CD4-positive, CD25-positive, alpha-beta regulatory T cell (primary cell): ENCODE measurements around the gene ATRNL1. TPM values are rescaled to one million over a fixed set of nuclear protein-coding genes. Genes with fewer than 3 reads are reported as not detected.

Experiments used
- ATAC-seq, 2 donors: fragments of 150-1000 bp; cut with Tn5 transposase; one replicate each; pipeline ENCODE4 v1.10.0; 2021; ENCODE audit warnings: low read depth in 2 of 2, moderate number of reproducible peaks in 2 of 2, moderate library complexity in 1 of 2
- DNase-seq, 3 donors: peaks; one replicate each; pipeline versions ENCODE4 v3.0.0 to v3.0.0-alpha.2; 2012 to 2022; ENCODE audit warnings: mixed read lengths in 1 of 3
- H3K27ac ChIP-seq: one replicate; pipeline ENCODE4 v1.7.0; 2013; ENCODE audit warnings: mild to moderate bottlenecking, low read length; ENCODE audit not compliant: insufficient read depth, poor library complexity, severe bottlenecking
- H3K27me3 ChIP-seq: one replicate; pipeline ENCODE4 v1.7.0; 2013; ENCODE audit warnings: low read length; ENCODE audit not compliant: control insufficient read depth, insufficient read depth
- H3K36me3 ChIP-seq: one replicate; pipeline ENCODE4 v1.7.0; 2013; ENCODE audit warnings: mild to moderate bottlenecking, low read length, moderate library complexity; ENCODE audit not compliant: control insufficient read depth, insufficient read depth
- H3K4me1 ChIP-seq: 2 replicates; pipeline ENCODE4 v1.7.0; 2013; ENCODE audit warnings: mild to moderate bottlenecking, low read length; ENCODE audit not compliant: insufficient read depth, control insufficient read depth, poor library complexity, severe bottlenecking
- H3K4me3 ChIP-seq: one replicate; pipeline ENCODE4 v1.7.0; 2013; ENCODE audit warnings: low read depth, mild to moderate bottlenecking, low read length, moderate library complexity
- H3K9me3 ChIP-seq, 2 experiments: 1 replicate in 1 of 2; 2 replicates in 1 of 2; pipeline ENCODE4 v1.7.0; 2013; ENCODE audit warnings: low read length in 2 of 2, mild to moderate bottlenecking in 1 of 2, moderate library complexity in 1 of 2; ENCODE audit not compliant: control insufficient read depth in 2 of 2
- H3K27ac Mint-ChIP-seq, 3 donors: one replicate each; pipeline ENCODE4 v1.8.0; 2020 to 2022; ENCODE audit warnings: mild to moderate bottlenecking in 3 of 3, mixed read lengths in 3 of 3, moderate library complexity in 2 of 3
- H3K27me3 Mint-ChIP-seq: one replicate; pipeline ENCODE4 v1.8.0; 2022; ENCODE audit warnings: mild to moderate bottlenecking, mixed read lengths
- H3K36me3 Mint-ChIP-seq: one replicate; pipeline ENCODE4 v1.8.0; 2020; ENCODE audit warnings: mixed read lengths
- H3K4me1 Mint-ChIP-seq, 4 donors: one replicate each; pipeline ENCODE4 v1.8.0; 2020 to 2022; ENCODE audit warnings: mixed read lengths in 4 of 4, mild to moderate bottlenecking in 1 of 4
- H3K4me3 Mint-ChIP-seq, 4 donors: one replicate each; pipeline ENCODE4 v1.8.0; 2020 to 2022; ENCODE audit warnings: mild to moderate bottlenecking in 4 of 4, mixed read lengths in 4 of 4, moderate library complexity in 3 of 4
- H3K9me3 Mint-ChIP-seq, 7 donors: one replicate each; pipeline ENCODE4 v1.8.0; 2020 to 2022; ENCODE audit warnings: mixed read lengths in 7 of 7, mild to moderate bottlenecking in 3 of 7, moderate library complexity in 2 of 7
- polyA plus RNA-seq, 4 donors: library from polyadenylated mRNA; unstranded; fragments of 300-500 nt; fragmentation: Illumina TruSeq; gene quantifications; one replicate each; pipeline ENCODE4 v1.2.3, GENCODE V29; 2021
- total RNA-seq: library from RNA; stranded (reverse); gene quantifications from one replicate; pipeline ENCODE4 v1.2.3, GENCODE V29; 2022

The ATRNL1 gene
- total and polyA plus RNA-seq, 5 donors from 2014 or later = not detected

DNA sequence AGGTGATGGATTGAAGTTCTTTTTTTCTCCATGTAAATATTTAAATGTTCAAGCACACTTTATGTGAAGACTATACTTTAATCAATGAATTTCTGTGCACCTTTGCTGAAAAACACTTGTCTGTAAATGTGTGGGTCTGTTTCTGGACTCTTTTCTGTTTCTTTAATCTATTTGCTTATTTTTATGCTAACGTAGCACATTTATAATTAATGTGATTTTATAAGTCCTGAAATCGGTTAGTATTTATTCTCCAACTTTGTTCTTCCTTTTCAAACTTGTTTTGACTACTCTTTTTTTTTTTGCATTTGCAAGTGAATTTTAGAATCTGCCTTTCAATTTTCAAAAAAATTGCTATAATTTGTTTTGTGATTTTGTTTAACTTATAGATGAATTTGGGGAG is 334.4 kb downstream of the ATRNL1 start:
- no peak for DNase-seq
- no peak for ATAC-seq
- Mint-ChIP-seq H3K27ac (no peak overlapping the region), H3K4me3 (no peak overlapping the region), H3K27me3 (no peaks in the 10 kb centered on the region), H3K4me1 (no peaks in the 10 kb centered on the region), H3K36me3 (no peaks in the 10 kb centered on the region), H3K9me3 (peaks cover 0 to 5% (median 0%) of the 10 kb centered on the region in 7 donors)
- Histone ChIP-seq H3K27ac (no peak overlapping the region), H3K4me1 (no peaks in the 10 kb centered on the region), H3K4me3 (no peak overlapping the region), H3K36me3 (no peaks in the 10 kb centered on the region), H3K27me3 (no peaks in the 10 kb centered on the region), H3K9me3 (no peaks in the 10 kb centered on the region)

DNA sequence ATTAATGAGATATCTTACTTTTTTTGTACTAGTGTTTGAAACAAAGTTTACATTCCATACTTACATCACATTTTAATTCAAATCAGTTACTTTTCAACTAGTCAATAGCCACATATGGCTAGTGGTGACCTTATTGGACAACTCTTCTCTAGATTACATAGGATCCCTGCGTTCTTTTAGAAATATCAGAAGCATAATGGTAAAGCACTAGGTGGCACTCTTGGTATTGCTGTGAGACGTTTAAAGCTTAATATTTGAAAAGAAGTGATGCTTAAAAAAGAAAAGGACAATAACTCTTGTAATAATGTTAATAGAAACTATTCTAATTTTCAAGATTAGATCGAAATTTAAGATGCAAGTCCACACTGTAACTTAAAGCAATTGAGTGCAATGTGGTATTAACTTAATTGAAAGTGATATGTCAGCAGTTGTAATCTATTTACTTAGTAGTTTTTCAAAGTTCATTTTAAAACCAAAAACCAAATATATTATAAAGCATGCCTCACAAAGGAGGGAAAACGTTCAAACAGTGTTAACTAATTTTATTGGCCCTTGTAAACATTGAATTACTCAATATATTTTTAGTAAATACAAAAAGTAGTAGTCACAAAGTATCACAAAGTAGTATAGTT is 339.1 kb downstream of the ATRNL1 start:
- no peak overlapping the region for H3K4me3 Mint-ChIP-seq
- H3K36me3 Mint-ChIP-seq = no peaks in the 10 kb centered on the region
- no peak for ATAC-seq

DNA sequence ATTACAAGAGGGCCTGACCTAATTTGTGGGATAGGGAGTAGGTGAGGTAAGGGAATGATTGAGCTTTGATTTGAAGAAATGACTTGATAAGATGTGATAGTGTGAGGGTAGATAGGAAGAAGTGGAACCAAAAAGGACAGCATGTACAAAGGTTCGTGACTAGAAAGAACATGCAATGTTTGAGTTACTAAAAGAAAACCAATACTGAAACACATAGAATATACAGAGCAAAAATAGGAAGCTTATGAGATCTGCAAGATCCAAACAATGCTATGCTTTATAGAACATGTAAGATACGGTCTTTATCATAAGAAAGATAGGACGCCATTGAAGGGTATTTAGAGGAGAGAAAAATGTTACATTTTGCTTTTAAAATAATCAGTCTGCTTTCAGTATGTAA is 343.8 kb downstream of the ATRNL1 start:
- Histone ChIP-seq H3K27ac (no peak overlapping the region), H3K4me1 (no peaks in the 10 kb centered on the region), H3K27me3 (no peaks in the 10 kb centered on the region), H3K36me3 (no peaks in the 10 kb centered on the region), H3K4me3 (no peak overlapping the region), H3K9me3 (no peaks in the 10 kb centered on the region)
- no peak for ATAC-seq
- no peaks in the 10 kb centered on the region for H3K27me3 Mint-ChIP-seq
- H3K36me3 Mint-ChIP-seq = no peaks in the 10 kb centered on the region
- no peak overlapping the region for H3K4me3 Mint-ChIP-seq
- H3K27ac Mint-ChIP-seq = no peak overlapping the region
- H3K9me3 Mint-ChIP-seq = peaks cover 0 to 3% (median 0%) of the 10 kb centered on the region in 7 donors
- no peaks in the 10 kb centered on the region for H3K4me1 Mint-ChIP-seq
- DNase-seq = no peak

More for the DNA sequence above, 339.1 kb downstream of the ATRNL1 start:
- Histone ChIP-seq H3K27me3 (no peaks in the 10 kb centered on the region), H3K4me1 (no peaks in the 10 kb centered on the region), H3K9me3 (no peaks in the 10 kb centered on the region), H3K27ac (no peak overlapping the region), H3K36me3 (no peaks in the 10 kb centered on the region), H3K4me3 (no peak overlapping the region)
- DNase-seq = no peak
- Mint-ChIP-seq H3K27ac (no peak overlapping the region), H3K27me3 (no peaks in the 10 kb centered on the region), H3K9me3 (peaks cover 0 to 3% (median 0%) of the 10 kb centered on the region in 7 donors), H3K4me1 (no peaks in the 10 kb centered on the region)

DNA sequence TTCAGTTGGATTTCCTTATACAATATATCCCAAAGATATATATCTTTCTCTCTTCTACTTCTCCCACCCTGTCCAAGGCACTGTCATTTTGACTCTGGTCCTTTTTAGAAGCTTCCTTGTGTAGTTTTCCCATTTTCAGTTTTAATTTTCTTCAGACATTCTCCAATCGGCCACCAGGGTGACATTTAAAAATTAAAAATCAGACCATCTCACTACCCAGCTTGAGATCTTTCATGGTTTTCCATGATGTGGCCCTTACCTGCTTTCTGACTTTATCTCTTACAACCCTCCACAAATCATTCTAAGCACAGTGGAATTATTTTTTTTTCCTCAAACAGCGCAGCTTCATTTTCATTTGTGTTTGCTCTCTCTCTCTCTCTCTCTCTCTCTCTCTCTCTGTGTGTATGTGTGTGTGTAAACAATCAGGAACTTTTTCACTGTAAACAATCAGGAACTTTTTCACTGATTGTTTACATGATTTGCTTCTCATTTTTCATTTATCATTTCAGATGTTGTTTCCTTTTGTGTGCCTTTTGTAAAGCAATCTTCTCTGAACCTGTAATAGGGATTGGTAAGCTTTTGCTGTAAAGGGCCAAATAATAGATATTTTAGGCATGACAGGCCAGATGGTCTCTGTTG is 348.9 kb downstream of the ATRNL1 start:
- Histone ChIP-seq H3K4me1 (no peaks in the 10 kb centered on the region), H3K27ac (no peak overlapping the region), H3K9me3 (no peaks in the 10 kb centered on the region), H3K27me3 (no peaks in the 10 kb centered on the region), H3K36me3 (no peaks in the 10 kb centered on the region), H3K4me3 (no peak overlapping the region)
- ATAC-seq (no peak), DNase-seq (no peak)
- Mint-ChIP-seq H3K4me3 (no peak overlapping the region), H3K36me3 (no peaks in the 10 kb centered on the region), H3K27ac (no peak overlapping the region), H3K9me3 (peaks cover 0 to 3% (median 0%) of the 10 kb centered on the region in 7 donors), H3K4me1 (no peaks in the 10 kb centered on the region), H3K27me3 (no peaks in the 10 kb centered on the region)

DNA sequence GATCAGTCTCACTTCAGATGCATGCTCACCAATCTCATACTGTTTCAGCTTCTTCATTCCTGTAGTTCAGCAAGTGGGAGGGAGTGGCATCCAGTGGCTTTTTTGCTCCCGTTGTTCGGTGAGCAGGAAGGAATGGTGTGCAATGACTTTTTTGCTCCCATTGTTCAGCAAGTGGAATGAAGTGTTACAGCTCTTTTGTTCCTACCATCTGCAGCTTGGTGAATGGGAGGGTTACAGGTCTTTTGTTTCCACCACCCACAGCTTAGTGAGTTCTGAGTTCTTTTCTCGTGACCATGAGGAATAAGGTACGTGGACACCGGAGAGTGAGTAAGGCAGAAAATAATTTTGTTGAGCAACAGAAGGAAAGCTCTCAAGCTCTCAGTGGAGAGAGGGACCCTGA is 363.6 kb downstream of the ATRNL1 start:
- Histone ChIP-seq H3K27me3 (no peaks in the 10 kb centered on the region), H3K9me3 (peaks cover 3 to 4% of the 10 kb centered on the region in 2 experiments), H3K27ac (no peak overlapping the region), H3K4me3 (no peak overlapping the region), H3K4me1 (no peaks in the 10 kb centered on the region), H3K36me3 (no peaks in the 10 kb centered on the region)
- DNase-seq (no peak), ATAC-seq (no peak)
- Mint-ChIP-seq H3K36me3 (no peaks in the 10 kb centered on the region), H3K27ac (no peak overlapping the region), H3K9me3 (peaks cover 3 to 15% (median 9%) of the 10 kb centered on the region in 7 donors), H3K4me1 (no peaks in the 10 kb centered on the region), H3K4me3 (no peak overlapping the region), H3K27me3 (no peaks in the 10 kb centered on the region)

DNA sequence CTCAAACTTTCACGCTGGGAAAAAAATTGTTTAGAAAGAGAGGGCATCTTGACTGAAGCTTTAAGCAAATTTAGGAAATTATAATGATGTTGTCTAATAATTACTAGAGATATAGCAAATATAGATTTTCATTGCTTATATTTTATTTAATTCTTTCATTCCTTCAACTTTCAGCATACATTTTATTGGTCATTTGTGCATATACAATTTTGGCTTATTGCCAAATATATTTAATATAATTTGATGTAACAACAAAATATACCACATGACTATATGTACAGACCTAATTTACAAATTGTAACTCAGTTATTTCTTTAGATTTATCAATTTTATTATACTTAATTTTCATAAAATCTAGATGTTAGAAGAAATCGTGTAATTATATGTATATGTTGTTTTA is 390.1 kb downstream of the ATRNL1 start:
- ATAC-seq = no peak
- Mint-ChIP-seq H3K4me3 (no peak overlapping the region), H3K4me1 (no peaks in the 10 kb centered on the region), H3K27ac (no peak overlapping the region), H3K27me3 (no peaks in the 10 kb centered on the region), H3K36me3 (no peaks in the 10 kb centered on the region), H3K9me3 (peaks cover 0 to 8% (median 5%) of the 10 kb centered on the region in 7 donors)
- Histone ChIP-seq H3K27ac (no peak overlapping the region), H3K4me1 (no peaks in the 10 kb centered on the region), H3K36me3 (no peaks in the 10 kb centered on the region), H3K4me3 (no peak overlapping the region), H3K27me3 (no peaks in the 10 kb centered on the region), H3K9me3 (no peaks in the 10 kb centered on the region)
- DNase-seq = no peak

DNA sequence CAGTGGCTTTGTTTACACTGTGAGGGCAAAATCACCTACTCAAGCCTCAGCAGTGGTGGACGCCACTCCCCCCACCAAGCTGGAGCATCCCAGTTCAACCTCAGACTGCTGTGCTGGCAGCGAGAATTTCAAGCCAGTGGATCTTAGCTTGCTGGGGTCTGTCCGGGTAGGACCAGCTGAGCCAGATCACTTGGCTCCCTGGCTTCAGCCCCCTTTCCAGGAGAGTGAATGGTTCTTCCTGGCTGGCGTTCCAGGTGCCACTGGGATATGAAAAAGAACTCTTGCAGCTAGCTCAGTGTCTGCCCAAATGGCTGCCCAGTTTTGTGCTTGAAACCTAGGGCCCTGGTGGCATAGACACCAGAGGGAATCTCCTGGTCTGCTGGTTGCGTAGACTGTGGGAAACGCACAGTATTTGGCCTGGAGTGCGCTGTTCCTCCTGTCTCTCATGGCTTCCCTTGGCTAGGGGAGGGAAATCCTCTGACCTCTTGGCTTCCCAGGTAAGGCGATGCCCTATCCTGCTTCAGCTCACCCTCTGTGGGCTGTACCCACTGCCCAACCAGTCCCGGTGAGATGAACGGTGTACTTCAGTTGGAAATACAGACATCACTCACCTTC is 398.5 kb downstream of the ATRNL1 start:
- no peak overlapping the region for H3K4me3 Mint-ChIP-seq
- Histone ChIP-seq H3K36me3 (no peaks in the 10 kb centered on the region), H3K9me3 (no peaks in the 10 kb centered on the region), H3K27me3 (no peaks in the 10 kb centered on the region), H3K27ac (no peak overlapping the region), H3K4me3 (no peak overlapping the region), H3K4me1 (no peaks in the 10 kb centered on the region)
- H3K9me3 Mint-ChIP-seq = peaks cover 4 to 23% (median 8%) of the 10 kb centered on the region in 7 donors
- H3K4me1 Mint-ChIP-seq = no peaks in the 10 kb centered on the region
- DNase-seq = no peak
- H3K27ac Mint-ChIP-seq = no peak overlapping the region
- no peak for ATAC-seq
- no peaks in the 10 kb centered on the region for H3K36me3 Mint-ChIP-seq
- H3K27me3 Mint-ChIP-seq = no peaks in the 10 kb centered on the region
